HG03108 (cell line): ENCODE results near the gene ICOSLG.
A peak's percentile ranks its signal among the peaks of the same experiment; 100 is the strongest.
"Not testable (repeated sequence)": the region's sequence is repeated elsewhere in the genome, so short reads cannot be mapped to it uniquely, and the experiment has no call there.

ENCODE experiments used
- ATAC-seq: cut with Tn5 transposase; IDR thresholded peaks from one replicate; pipeline ENCODE4 v1.9.1; 2021; ENCODE audit warnings: moderate library complexity; ENCODE audit not compliant: unreplicated experiment

The ICOSLG gene, protein sequence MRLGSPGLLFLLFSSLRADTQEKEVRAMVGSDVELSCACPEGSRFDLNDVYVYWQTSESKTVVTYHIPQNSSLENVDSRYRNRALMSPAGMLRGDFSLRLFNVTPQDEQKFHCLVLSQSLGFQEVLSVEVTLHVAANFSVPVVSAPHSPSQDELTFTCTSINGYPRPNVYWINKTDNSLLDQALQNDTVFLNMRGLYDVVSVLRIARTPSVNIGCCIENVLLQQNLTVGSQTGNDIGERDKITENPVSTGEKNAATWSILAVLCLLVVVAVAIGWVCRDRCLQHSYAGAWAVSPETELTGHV

DNA sequence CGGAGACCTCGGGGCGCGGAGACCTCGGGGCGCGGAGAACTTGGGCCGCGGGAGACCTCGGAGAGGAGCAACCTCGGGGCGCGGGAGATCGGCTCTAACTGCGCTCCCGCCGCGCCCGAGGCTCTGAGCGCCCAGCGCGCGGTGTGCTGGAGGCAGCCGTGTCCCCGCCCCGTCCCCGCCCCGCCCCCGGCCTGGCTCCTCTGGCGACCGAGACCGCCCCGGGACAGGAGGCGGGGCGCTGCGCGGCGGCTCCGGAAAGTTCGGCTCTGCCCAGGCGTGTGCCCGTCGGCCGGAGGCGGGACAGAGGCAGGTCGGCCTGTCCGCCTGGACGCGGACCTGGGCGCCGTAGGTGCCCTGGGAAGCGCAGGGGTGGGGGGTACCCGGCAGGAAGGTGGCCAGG is at the start of gene ICOSLG:
TSS of gene ICOSLG (minus strand) at position 102 of the 400 bp plus-strand sequence. CDS start 126 bp downstream, outside the sequence.
- peak; percentile 35 for ATAC-seq

DNA sequence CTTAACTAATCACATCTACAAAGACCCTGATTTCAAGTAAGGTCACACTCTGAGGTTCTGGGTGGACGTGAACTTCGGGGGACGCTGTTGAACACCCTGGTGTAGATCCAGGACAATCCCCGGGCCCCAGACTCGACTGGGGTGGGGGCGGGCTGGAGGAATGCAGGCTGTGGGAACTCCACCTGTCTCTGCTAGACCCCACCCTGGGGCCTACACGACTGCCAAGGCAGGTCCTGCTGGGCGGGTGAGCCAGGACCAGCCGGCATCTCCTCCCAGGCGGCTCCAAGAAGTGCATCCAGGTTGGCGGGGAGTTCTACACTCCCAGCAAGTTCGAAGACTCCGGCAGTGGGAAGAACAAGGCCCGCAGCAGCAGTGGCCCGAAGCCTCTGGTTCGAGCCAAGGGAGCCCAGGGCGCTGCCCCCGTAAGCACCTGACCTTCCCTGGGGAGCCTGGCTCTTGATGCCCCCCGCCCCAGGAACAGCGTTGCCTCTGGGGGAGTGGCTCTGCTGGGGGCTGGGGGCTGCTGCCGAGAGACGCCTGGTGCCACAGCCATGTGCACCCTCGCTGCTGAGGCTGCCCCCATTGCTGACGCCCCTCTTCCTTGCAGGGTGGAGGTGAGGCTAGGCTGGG is 48.8 kb upstream of the ICOSLG start:
- ATAC-seq: no peak

GRCh38 chr21:44288251-44289110 is 47.7 kb upstream of the ICOSLG start:
- ATAC-seq: no peak

DNA sequence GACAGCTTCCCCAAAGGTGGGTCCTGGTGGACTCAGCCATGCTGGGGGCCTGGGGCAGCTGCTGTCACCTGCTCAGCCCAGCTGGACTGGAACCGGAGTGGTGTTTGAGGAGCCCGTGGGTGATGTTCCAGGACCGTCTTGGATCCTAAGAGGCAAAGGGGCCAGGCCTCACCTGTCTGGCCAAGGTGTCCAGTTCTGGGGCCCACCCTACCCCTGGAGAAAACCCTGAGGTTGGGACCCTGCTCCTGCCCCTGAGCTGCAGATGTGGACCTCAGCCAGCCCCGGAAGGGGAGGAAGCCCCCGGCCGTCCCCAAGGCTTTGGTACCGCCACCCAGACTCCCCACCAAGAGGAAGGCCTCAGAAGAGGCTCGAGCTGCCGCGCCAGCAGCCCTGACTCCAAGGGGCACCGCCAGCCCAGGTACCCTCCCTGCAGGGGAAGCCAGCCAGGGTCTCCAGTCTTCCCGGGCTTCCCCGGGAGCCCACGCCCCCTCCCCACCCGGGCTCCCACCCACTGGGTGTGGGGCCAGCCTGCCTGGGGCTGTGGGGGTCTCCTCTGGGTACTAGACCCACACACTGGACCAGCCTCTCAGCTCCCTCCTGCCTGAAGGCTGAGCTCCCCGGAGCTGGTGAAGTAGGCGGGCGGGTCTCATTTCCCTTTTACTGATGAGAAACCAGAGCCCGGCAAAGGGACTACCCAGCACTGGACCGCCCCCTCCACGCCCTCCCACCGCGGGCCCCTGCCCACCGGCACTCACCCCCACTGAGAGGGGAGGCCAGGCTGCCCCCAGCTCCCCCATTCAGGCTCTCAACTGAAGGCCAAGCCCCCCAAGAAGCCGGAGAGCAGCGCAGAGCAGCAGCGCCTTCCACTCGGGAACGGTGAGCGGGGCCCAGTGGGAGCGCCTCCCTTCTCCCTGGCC is 46.2 kb upstream of the ICOSLG start:
- no peak for ATAC-seq

DNA sequence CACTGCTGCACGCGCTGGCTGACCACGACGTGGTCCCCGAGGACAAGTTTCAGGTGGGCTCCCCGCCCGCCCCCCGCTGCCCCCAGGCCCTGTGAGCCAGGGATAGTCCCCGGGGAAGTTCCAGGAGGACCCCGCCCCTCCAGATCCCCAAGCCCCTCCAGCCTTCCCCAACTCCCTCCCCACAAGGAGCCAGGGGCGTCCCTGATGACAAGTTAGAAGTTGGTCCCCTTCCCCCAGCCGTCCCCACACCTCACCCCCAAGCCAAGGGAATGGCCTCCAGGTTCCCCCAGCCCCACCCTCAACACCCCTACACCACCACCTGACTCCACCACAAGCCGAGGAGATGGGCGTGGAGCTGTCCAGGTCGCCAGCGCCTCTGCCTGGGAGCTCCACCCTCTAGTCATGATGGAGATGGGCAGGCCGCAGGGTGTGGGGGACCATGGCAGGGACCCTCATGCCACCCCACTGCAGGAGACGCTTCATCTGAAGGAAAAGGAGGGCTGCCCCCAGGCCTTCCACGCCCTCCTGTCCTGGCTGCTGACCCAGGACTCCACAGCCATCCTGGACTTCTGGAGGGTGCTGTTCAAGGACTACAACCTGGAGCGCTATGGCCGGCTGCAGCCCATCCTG is 45.5 kb upstream of the ICOSLG start:
- ATAC-seq: no peak

- no peak for ATAC-seq
Measured at GRCh38 chr21:44285138-44285992, 44.6 kb upstream of the ICOSLG start, which contains the start of gene AIRE. AIRE (plus strand) TSS chr21:44285876; CDS start chr21:44286007, 131 bp downstream.

GRCh38 chr21:44283948-44284347 is 43.2 kb upstream of the ICOSLG start:
- ATAC-seq: no peak

GRCh38 chr21:44283211-44283785 is 42.6 kb upstream of the ICOSLG start:
- ATAC-seq: not testable (repeated sequence)

DNA sequence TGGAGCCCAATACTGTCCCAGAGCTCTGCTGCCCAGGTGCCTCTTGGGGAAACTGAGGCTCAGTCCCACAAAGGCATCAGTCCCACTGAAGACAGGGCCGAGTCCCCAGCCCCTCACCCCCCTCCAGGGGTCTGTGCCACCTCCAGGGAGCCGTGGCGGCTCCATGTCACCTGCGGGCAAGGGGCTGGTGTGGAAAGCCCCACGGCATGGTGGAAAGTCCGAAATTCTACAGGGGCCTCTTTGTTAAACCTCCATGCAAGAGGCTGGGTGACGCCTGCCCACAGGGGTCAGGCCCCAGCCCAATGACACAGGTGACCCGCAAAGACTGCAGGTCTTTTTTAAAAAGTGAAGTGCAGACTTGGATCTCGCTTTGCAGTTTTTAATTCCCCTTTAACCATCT is 41.6 kb upstream of the ICOSLG start:
- ATAC-seq: no peak

DNA sequence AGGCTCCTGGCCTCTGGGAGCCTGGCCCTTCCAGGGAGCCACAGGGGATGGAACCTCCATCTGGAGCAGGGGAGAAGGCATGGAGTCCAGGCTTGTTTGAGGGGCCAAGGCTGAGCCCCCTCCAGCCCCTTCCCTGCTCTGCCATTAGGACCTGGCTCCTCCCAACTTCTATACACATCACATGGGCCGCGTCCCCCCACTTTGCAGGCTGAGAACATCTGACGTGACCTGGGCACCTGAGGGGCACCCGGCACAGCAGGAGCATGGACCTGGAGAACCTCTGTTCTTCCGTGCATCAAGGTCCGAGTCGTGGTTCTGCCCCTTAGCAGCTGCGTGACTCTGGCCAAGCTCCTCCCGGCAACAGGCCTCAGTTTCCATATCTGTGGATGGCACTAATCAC is 41.1 kb upstream of the ICOSLG start:
- no peak for ATAC-seq

DNA sequence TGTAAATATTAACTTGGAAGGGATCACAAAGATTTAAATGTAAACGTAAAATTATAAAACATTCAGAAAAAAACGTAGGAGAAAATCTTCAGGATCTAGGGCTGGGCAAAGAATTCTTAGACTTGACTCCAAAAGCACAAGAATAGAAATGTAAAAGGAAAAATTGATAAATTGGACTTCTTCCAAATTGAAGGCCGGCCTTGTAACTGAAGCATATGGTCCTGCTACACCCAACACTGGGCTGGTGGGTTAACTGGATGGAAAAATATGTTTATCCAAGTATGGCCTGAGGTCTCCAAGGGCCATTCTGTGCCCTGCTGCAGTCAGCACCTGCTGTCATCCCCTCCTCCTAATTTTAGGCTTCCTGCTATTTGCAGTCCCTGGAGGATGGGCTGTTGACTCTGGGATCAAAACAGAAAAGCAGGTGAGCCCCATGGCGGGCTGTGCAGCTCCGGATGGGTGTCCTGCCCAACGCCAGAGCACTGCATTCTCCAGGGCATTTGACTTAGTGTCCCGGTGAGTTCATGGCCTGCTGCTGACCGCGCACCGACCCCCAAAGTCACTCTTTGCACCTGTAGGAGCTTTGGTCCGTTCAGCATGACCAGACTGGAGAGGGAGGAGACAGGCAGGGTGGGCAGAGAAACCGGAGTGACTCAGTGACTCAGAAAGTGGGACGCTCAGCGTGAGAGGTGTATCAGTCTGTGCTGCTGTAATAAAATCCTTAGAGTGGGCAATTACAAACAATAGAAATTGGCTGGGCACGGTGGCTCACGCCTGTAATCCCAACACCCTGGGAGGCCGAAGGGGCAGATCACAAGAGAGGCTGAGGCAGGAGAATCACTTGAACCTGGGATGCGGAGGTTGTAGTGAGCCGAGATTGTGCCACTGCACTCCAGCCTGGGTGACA is 38.9 kb upstream of the ICOSLG start:
- no peak for ATAC-seq

DNA sequence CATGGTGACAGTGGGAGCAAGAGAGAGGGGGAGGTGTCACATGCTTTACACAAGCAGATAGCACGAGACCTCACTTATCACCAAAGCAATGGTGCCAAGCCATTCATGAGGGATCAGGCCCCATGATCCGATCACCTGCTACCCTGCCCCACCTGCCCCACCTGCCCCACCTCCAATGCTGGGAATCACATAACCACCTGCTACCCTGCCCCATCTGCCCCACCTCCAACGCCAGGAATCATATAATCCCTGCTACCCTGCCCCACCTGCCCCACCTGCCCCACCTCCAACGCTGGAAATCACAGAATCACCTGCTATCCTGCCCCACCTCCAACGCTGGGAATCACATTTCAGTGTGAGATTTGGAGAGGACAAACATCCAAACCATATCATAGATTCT is 34.3 kb upstream of the ICOSLG start:
- no peak for ATAC-seq

DNA sequence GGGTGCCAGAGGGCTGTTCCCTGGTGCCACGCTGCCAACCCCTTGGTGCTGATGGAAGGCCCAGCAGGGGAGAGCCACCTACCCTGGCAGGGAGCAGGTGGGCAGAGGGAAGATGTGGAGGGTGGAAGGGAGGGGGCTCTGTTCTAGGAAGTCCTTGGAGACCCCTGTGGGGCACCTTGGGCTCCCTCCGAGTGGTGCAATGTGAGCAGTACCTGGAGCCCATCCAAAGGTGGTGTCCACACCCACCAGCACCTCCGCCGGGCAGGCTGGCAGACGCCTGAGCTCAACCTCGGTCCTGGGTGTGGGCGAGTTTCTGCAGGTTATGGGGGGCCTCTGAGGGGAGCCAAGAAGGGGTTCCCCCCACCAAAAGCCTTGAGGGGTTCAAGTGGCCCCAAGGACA is 32.3 kb upstream of the ICOSLG start:
- no peak for ATAC-seq

GRCh38 chr21:44272284-44272858 is 31.6 kb upstream of the ICOSLG start:
- ATAC-seq: no peak

DNA sequence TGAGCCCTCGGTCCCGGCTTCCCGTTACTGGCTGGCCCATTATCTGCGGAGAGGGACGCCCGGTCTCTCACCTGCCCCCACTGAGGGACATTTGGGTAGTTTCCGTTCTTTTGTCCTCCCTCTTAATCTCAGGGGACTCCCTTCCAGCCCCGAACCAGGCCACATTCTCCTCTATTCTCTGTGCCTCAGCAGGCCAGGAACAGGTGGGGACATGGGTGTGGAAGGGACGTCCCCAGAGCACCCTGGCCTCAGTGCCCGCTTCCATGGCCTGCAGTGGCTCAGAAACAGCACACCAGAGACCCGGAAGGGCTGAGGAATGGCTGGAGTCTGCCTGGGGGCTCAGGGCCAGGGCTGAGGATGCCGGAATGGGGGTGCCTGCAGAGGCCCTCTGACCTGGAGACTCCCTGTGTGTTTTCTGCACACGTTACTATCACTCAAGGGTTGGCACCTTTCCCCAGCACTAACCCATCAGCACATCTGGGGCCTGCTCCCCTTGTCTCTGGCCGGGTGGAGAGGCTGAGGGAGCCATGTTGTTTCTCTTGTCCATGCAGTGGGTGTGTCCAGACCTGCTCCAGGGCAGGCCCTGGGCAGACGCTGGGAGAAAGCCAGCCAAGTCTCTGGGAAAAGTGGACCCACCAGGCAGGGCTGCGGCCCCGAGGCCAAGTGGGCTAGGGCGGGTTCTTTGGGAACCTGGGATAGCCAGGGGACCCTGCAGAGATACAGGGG is 31.0 kb upstream of the ICOSLG start:
- ATAC-seq: no peak

- no peak for ATAC-seq
Measured at GRCh38 chr21:44269090-44269489, 28.3 kb upstream of the ICOSLG start.

DNA sequence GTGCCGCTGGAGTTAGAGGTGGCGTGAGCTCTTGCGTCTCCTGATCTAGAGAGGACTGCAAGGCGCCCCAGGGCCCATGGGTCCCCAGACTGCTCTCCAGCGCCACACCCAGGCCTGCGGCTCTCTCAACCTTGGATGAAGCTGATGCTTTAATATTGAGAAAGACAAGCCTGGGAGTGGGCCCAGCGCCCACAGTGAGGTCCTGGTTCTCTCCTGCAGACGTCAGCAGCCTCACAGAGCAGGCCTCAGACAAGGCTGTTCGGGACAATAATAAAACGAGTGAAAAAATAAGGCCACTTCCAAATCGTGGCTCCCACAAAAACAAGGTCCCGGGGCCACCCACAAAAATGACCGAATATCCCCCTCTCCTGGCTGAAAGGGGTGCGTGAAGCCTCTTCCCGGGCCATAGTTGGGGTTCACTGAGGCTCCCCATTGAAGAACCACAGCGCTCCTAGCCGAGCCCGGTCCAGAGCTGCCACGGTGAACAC is 27.0 kb upstream of the ICOSLG start:
- ATAC-seq: no peak
